Activated CD8-positive, alpha-beta T cell treated with anti-CD3 and anti-CD28 coated beads for 36 hours (primary cell): ENCODE data around the gene NUP85. TPM values are rescaled to one million over a fixed set of nuclear protein-coding genes. Genes with fewer than 3 reads are reported as not detected.
"Not testable (repeated sequence)": the region's sequence is repeated elsewhere in the genome, so short reads cannot be mapped to it uniquely, and the experiment has no call there.

ENCODE experiments used
- ATAC-seq: fragments of 200-7000 bp; cut with Tn5 transposase; one replicate; pipeline ENCODE4 v1.10.0; 2021; ENCODE audit warnings: mild to moderate bottlenecking, moderate library complexity
- CTCF ChIA-PET: fragments of 350-600 bp; sonication (Branson Sonifier 250); formaldehyde crosslinking; loops from one replicate; lab custom pipeline; 2021; ENCODE audit warnings: antibody characterized with exemption; lab: Charles Lee
- POLR2A ChIA-PET: fragments of 350-600 bp; sonication (Branson Sonifier 250); formaldehyde crosslinking; loops from one replicate; lab custom pipeline; 2021; ENCODE audit warnings: antibody characterized with exemption; lab: Charles Lee
- DNase-seq: peaks from one replicate; pipeline ENCODE4 v3.0.0-alpha.2; 2020
- H3K27ac Mint-ChIP-seq: one replicate; pipeline ENCODE4 v1.8.0; 2021; ENCODE audit warnings: mild to moderate bottlenecking, mixed read lengths
- H3K27me3 Mint-ChIP-seq: one replicate; pipeline ENCODE4 v1.8.0; 2021; ENCODE audit warnings: mixed read lengths
- H3K36me3 Mint-ChIP-seq: one replicate; pipeline ENCODE4 v1.8.0; 2021; ENCODE audit warnings: low read depth, mixed read lengths
- H3K4me1 Mint-ChIP-seq: one replicate; pipeline ENCODE4 v1.8.0; 2021; ENCODE audit warnings: low read depth, mixed read lengths
- H3K4me3 Mint-ChIP-seq: one replicate; pipeline ENCODE4 v1.8.0; 2021; ENCODE audit warnings: mild to moderate bottlenecking, moderate library complexity, mixed read lengths
- H3K9me3 Mint-ChIP-seq: one replicate; pipeline ENCODE4 v1.8.0; 2021; ENCODE audit warnings: mixed read lengths
- intact Hi-C: fragments of 100-400 bp; cut with micrococcal nuclease; formaldehyde crosslinking; loops from one replicate; pipeline ENCODE4 v1.10.0; 2022
- total RNA-seq, 2 experiments: library from RNA; stranded (reverse); gene quantifications; one replicate each; pipeline ENCODE4 v1.2.3, GENCODE V29; 2021
- TF ChIP-seq, protein P1 (sequence below): fragments of 200-600 bp; IDR thresholded peaks from one replicate; pipeline ENCODE4 v1.8.0; 2022; ENCODE audit warnings: antibody characterized with exemption, mild to moderate bottlenecking

NUP85 gene
- total RNA-seq, 2 experiments from 2014 or later = 108 to 116 TPM

GRCh38 chr17:75163074-75163473 is 42.4 kb upstream of the NUP85 start:
- Mint-ChIP-seq H3K27ac (no peak overlapping the region), H3K36me3 (peaks cover 13% of the 10 kb centered on the region)

DNA sequence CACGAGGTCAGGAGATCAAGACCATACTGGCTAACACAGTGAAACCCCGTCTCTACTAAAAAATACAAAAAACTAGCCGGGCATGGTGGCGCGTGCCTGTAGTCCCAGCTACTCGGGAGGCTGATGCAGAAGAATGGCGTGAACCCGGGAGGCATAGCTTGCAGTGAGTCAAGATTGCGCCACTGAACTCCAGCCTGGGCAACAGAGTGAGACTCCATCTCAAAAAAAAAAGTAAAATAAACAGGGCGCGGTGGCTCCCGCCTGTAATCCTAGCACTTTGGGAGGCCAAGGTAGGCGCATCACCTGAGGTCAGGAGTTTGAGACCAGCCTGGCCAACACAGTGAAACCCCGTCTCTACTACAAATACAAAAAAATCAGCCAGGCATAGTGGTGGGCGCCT is 40.9 kb upstream of the NUP85 start:
- H3K27ac Mint-ChIP-seq, H3K4me1 Mint-ChIP-seq, ATAC-seq, intact Hi-C loops, H3K4me3 Mint-ChIP-seq, DNase-seq, H3K27me3 Mint-ChIP-seq, H3K9me3 Mint-ChIP-seq: not testable (repeated sequence)
- H3K36me3 Mint-ChIP-seq = peaks cover 13% of the 10 kb centered on the region
- CTCF ChIA-PET = interaction anchor here (9.1 kb wide), 1 partner anchor 49 kb away, joined by 90 read pairs; no protein-coding TSS in a partner anchor
- POLR2A ChIA-PET = interaction anchor here (0.7 kb wide), 1 partner anchor 50 kb away, joined by 4 read pairs; no protein-coding TSS in a partner anchor

More at GRCh38 chr17:75163074-75163473, 42.4 kb upstream of the NUP85 start:
- no peak for ATAC-seq
- DNase-seq = no peak
- no peaks in the 10 kb centered on the region for H3K27me3 Mint-ChIP-seq
- intact Hi-C loops = no loop called here
- TF ChIP-seq, protein P1, sequence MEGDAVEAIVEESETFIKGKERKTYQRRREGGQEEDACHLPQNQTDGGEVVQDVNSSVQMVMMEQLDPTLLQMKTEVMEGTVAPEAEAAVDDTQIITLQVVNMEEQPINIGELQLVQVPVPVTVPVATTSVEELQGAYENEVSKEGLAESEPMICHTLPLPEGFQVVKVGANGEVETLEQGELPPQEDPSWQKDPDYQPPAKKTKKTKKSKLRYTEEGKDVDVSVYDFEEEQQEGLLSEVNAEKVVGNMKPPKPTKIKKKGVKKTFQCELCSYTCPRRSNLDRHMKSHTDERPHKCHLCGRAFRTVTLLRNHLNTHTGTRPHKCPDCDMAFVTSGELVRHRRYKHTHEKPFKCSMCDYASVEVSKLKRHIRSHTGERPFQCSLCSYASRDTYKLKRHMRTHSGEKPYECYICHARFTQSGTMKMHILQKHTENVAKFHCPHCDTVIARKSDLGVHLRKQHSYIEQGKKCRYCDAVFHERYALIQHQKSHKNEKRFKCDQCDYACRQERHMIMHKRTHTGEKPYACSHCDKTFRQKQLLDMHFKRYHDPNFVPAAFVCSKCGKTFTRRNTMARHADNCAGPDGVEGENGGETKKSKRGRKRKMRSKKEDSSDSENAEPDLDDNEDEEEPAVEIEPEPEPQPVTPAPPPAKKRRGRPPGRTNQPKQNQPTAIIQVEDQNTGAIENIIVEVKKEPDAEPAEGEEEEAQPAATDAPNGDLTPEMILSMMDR = no peak
- H3K4me3 Mint-ChIP-seq = no peak overlapping the region
- CTCF ChIA-PET = interaction anchor here (1.2 to 1.9 kb wide), 4 partner anchors 9 to 49 kb away, joined by 3 to 7 read pairs (median 4); partner anchors contain the start of gene NT5C
- H3K4me1 Mint-ChIP-seq = peaks cover 6% of the 10 kb centered on the region
- POLR2A ChIA-PET = interaction anchor here (1.1 to 1.2 kb wide), 2 partner anchors 9 to 18 kb away, joined by 3 to 5 read pairs; partner anchors contain the start of gene JPT1
- no peaks in the 10 kb centered on the region for H3K9me3 Mint-ChIP-seq

GRCh38 chr17:75168998-75169397 is 36.5 kb upstream of the NUP85 start:
- Mint-ChIP-seq H3K36me3 (peaks cover 30% of the 10 kb centered on the region), H3K27me3 (no peaks in the 10 kb centered on the region), H3K9me3 (no peaks in the 10 kb centered on the region), H3K4me3 (no peak overlapping the region), H3K27ac (peak overlapping the region; percentile 20), H3K4me1 (peaks cover 17% of the 10 kb centered on the region)
- intact Hi-C loops = no loop called here
- DNase-seq (no peak), ATAC-seq (no peak)
- TF ChIP-seq, protein P1 = no peak
- CTCF ChIA-PET = interaction anchor here (1.3 to 9.1 kb wide), 4 partner anchors 10 to 53 kb away, joined by 3 to 90 read pairs (median 32); no protein-coding TSS in a partner anchor
- POLR2A ChIA-PET = interaction anchor here (1.0 to 1.1 kb wide), 2 partner anchors 15 to 55 kb away, joined by 4 to 5 read pairs; partner anchors contain the start of gene JPT1

DNA sequence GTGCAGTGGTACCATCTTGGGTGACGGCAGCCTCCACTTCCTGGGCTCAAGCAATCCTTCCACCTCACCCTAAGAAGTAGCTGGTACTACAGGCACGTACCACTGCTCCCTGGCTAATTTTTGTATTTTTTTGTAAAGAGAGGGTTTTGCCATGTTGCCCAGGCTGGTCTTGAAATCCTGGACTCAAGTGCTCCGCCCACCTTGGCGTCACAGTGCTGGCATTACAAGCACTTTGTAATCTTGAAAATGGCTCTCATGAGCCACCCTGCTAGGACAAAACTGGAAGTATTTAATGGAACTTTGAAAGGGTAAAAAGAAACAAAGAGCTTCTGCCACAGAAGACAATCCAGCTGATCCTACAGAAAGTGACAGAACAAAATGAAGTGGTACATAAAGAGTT is 32.0 kb upstream of the NUP85 start:
- intact Hi-C loops = loop anchor here (10.0 kb wide), 1 partner anchor 59 kb away; no protein-coding TSS in a partner anchor

DNA sequence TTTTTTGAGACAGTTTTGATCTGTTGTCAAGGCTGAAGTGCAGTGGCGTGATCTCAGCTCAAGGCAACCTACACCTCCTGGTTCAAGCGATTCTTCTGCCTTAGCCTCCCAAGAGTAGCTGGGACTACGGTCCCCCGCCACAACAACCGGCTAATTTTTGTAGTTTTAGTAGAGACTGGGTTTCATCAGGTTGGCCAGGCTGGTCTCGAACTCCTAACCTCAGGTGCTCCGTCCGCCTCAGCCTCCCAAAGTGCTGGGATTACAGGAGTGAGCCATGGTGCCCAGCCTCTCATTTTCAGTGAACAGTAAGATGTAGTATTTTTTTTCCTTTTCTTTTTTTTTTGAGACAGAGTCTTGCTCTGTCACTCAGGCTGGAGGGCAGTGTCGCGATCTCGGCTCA is 30.5 kb upstream of the NUP85 start:
- H3K4me1 Mint-ChIP-seq = peaks cover 36% of the 10 kb centered on the region
- no peaks in the 10 kb centered on the region for H3K9me3 Mint-ChIP-seq
- TF ChIP-seq, protein P1 = no peak
- no peak for DNase-seq
- intact Hi-C loops = loop anchor here (10.0 kb wide), 1 partner anchor 60 kb away; no protein-coding TSS in a partner anchor
- CTCF ChIA-PET = interaction anchor here (1.4 to 6.6 kb wide), 3 partner anchors 27 to 61 kb away, joined by 4 to 59 read pairs (median 33); partner anchors contain the start of gene NT5C
- POLR2A ChIA-PET = interaction anchor here (1.1 to 3.1 kb wide), 6 partner anchors 8 to 61 kb away, joined by 3 to 12 read pairs (median 3); partner anchors contain the start of gene JPT1
- H3K4me3 Mint-ChIP-seq = no peak overlapping the region
- H3K27ac Mint-ChIP-seq = peak overlapping the region; percentile 34
- no peak for ATAC-seq
- H3K36me3 Mint-ChIP-seq = peaks cover 53% of the 10 kb centered on the region
- H3K27me3 Mint-ChIP-seq = no peaks in the 10 kb centered on the region

More for the DNA sequence above, 32.0 kb upstream of the NUP85 start:
- ChIA-PET CTCF (interaction anchor here (0.9 to 6.6 kb wide), 5 partner anchors 29 to 212 kb away, joined by 3 to 59 read pairs (median 4); partner anchors contain the start of gene NT5C), POLR2A (interaction anchor here (0.8 to 3.1 kb wide), 8 partner anchors 9 to 63 kb away, joined by 3 to 12 read pairs (median 5); partner anchors contain the start of genes ARMC7, JPT1 and SUMO2)
- TF ChIP-seq, protein P1 = no peak
- Mint-ChIP-seq H3K27me3 (no peaks in the 10 kb centered on the region), H3K27ac (peak overlapping the region; percentile 28), H3K36me3 (peaks cover 39% of the 10 kb centered on the region), H3K9me3 (no peaks in the 10 kb centered on the region), H3K4me1 (peaks cover 27% of the 10 kb centered on the region), H3K4me3 (no peak overlapping the region)
- DNase-seq = no peak
- ATAC-seq = no peak
